Nephron (organoid): ENCODE data around the gene LRCH2.

ENCODE experiments used
- H3K27ac Mint-ChIP-seq, 3 experiments: 2 replicates each; pipeline ENCODE4 v1.8.0; 2020; ENCODE audit warnings: mixed read lengths in 3 of 3, mild to moderate bottlenecking in 2 of 3, moderate library complexity in 1 of 3
- H3K27me3 Mint-ChIP-seq: 2 replicates; pipeline ENCODE4 v1.8.0; 2021; ENCODE audit warnings: low read depth, mild to moderate bottlenecking, moderate library complexity, mixed read lengths
- H3K36me3 Mint-ChIP-seq: 2 replicates; pipeline ENCODE4 v1.8.0; 2020; ENCODE audit warnings: low read depth, mixed read lengths
- H3K4me1 Mint-ChIP-seq: 2 replicates; pipeline ENCODE4 v1.8.0; 2020; ENCODE audit warnings: mixed read lengths
- H3K4me3 Mint-ChIP-seq, 3 experiments: 2 replicates each; pipeline ENCODE4 v1.8.0; 2020; ENCODE audit warnings: mild to moderate bottlenecking in 3 of 3, mixed read lengths in 3 of 3, moderate library complexity in 2 of 3
- H3K9me3 Mint-ChIP-seq: 2 replicates; pipeline ENCODE4 v1.8.0; 2020; ENCODE audit warnings: mixed read lengths
- CTCF ChIP-seq, 3 experiments: fragments of 200-600 bp; sonication (generic); IDR thresholded peaks; one replicate each; pipeline ENCODE4 v1.5.0; 2021; ENCODE audit warnings: antibody characterized with exemption in 3 of 3; ENCODE audit not compliant: unreplicated experiment in 3 of 3

LRCH2 gene

GRCh38 chrX:115192244-115192700 lies 41.6 kb downstream of the LRCH2 start:
- Mint-ChIP-seq H3K27me3 (no peaks in the 10 kb centered on the region), H3K36me3 (peaks cover 72% of the 10 kb centered on the region)

GRCh38 chrX:115191490-115192243 lies 42.2 kb downstream of the LRCH2 start:
- Mint-ChIP-seq H3K27ac (no peak overlapping the region), H3K4me3 (no peak overlapping the region), H3K9me3 (peaks cover 25% of the 10 kb centered on the region), H3K27me3 (no peaks in the 10 kb centered on the region), H3K4me1 (no peaks in the 10 kb centered on the region), H3K36me3 (peaks cover 66% of the 10 kb centered on the region)
- TF ChIP-seq CTCF (IDR thresholded peaks at IDR 0.05; ENCODE audit: unreplicated experiment in 3 of 3): no peak

More at GRCh38 chrX:115192244-115192700, 41.6 kb downstream of the LRCH2 start:
- no peaks in the 10 kb centered on the region for H3K4me1 Mint-ChIP-seq
- no peak for TF ChIP-seq CTCF (IDR thresholded peaks at IDR 0.05; ENCODE audit: unreplicated experiment in 3 of 3)
- H3K27ac Mint-ChIP-seq: no peak overlapping the region
- H3K9me3 Mint-ChIP-seq: peaks cover 31% of the 10 kb centered on the region
- no peak overlapping the region for H3K4me3 Mint-ChIP-seq

- Mint-ChIP-seq H3K4me1 (no peaks in the 10 kb centered on the region), H3K27ac (no peak overlapping the region), H3K36me3 (peaks cover 70% of the 10 kb centered on the region), H3K27me3 (no peaks in the 10 kb centered on the region), H3K4me3 (no peak overlapping the region), H3K9me3 (peaks cover 23% of the 10 kb centered on the region)
- TF ChIP-seq CTCF (IDR thresholded peaks at IDR 0.05; ENCODE audit: unreplicated experiment in 3 of 3): no peak
Observed at GRCh38 chrX:115190636-115191489, 43.0 kb downstream of the LRCH2 start.

- Mint-ChIP-seq H3K27ac (no peak overlapping the region), H3K36me3 (peaks cover 67% of the 10 kb centered on the region), H3K4me1 (no peaks in the 10 kb centered on the region), H3K27me3 (no peaks in the 10 kb centered on the region), H3K4me3 (no peak overlapping the region), H3K9me3 (peaks cover 16% of the 10 kb centered on the region)
- TF ChIP-seq CTCF (IDR thresholded peaks at IDR 0.05; ENCODE audit: unreplicated experiment in 3 of 3): no peak
Observed at GRCh38 chrX:115189646-115190635, 44.0 kb downstream of the LRCH2 start.

- no peak within 1 kb of the TSS for H3K4me3 Mint-ChIP-seq
- H3K27ac Mint-ChIP-seq: no peak within 1 kb of the TSS
- no peaks in the 10 kb centered on the region for H3K27me3 Mint-ChIP-seq
- H3K9me3 Mint-ChIP-seq: peaks cover 16% of the 10 kb centered on the region
- no peak for TF ChIP-seq CTCF (IDR thresholded peaks at IDR 0.05; ENCODE audit: unreplicated experiment in 3 of 3)
- peaks cover 60% of the 10 kb centered on the region for H3K36me3 Mint-ChIP-seq
- no peaks in the 10 kb centered on the region for H3K4me1 Mint-ChIP-seq
Observed at GRCh38 chrX:115189110-115189509, 44.8 kb downstream of the LRCH2 start, which contains the start of gene RBMXL3. RBMXL3 (plus strand) TSS chrX:115189410; CDS start chrX:115189442, 32 bp downstream.
